ENCODE results near the gene ECI2.

Gene ECI2

DNA sequence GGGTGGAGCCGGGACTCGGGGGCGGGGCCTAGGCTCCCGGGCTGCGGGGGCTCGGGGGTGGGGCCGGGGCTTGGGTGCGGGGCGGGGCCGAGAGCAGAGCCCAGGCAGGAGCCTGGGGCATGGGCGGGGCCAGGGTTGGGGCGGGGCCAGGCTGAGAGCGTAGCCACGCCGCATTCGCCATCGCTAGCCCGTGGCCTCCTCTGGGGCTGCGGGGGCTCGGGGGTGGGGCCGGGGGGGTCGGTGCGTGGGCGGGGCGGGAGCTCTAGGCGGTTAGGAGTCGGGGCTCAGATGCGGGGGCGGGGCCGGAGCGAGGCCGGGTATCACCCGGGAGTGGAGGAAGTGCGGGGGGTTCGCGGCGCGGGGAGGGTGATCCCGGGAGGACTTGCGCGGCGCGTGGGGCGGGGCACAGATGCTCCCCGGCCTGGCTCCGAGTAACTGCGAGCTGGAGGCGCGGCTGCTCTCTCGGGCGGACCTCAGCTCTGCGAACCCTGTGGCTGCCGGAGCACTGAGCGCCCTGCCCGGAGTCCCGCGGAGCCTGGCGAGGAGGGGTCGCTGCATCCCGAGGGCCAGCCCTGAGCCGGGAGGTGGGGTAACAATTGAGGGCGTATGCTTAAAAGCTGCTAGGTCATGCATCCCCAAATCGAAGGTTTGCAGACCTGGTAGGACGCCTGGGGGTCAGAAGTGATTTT lies 434 bp upstream of the ECI2 start:
- Mint-ChIP-seq H3K4me3 (peak overlapping the region; percentile 82 to 88 (median 87)), H3K36me3 (ENCODE audit: low read depth) (peaks cover 22% of the 10 kb centered on the region), H3K27me3 (ENCODE audit: low read depth) (peaks cover 10% of the 10 kb centered on the region), H3K27ac (peak overlapping the region; percentile 76 to 84 (median 78)), H3K9me3 (peaks cover 5% of the 10 kb centered on the region), H3K4me1 (peaks cover 29% of the 10 kb centered on the region)
- TF ChIP-seq CTCF (IDR thresholded peaks at IDR 0.05; ENCODE audit: unreplicated experiment in 3 of 3) = no peak

GRCh38 chr6:4133941-4134838 lies 1.2 kb downstream of the ECI2 start:
- H3K27me3 Mint-ChIP-seq (ENCODE audit: low read depth) = peaks cover 4% of the 10 kb centered on the region
- H3K27ac Mint-ChIP-seq = peak overlapping the region; percentile 52 to 86 (median 74)
- H3K36me3 Mint-ChIP-seq (ENCODE audit: low read depth) = peaks cover 37% of the 10 kb centered on the region
- TF ChIP-seq CTCF (IDR thresholded peaks at IDR 0.05; ENCODE audit: unreplicated experiment in 3 of 3) = no peak
- H3K9me3 Mint-ChIP-seq = peaks cover 5% of the 10 kb centered on the region
- H3K4me1 Mint-ChIP-seq = peaks cover 29% of the 10 kb centered on the region
- peak overlapping the region; percentile 88 to 94 (median 92) for H3K4me3 Mint-ChIP-seq

DNA sequence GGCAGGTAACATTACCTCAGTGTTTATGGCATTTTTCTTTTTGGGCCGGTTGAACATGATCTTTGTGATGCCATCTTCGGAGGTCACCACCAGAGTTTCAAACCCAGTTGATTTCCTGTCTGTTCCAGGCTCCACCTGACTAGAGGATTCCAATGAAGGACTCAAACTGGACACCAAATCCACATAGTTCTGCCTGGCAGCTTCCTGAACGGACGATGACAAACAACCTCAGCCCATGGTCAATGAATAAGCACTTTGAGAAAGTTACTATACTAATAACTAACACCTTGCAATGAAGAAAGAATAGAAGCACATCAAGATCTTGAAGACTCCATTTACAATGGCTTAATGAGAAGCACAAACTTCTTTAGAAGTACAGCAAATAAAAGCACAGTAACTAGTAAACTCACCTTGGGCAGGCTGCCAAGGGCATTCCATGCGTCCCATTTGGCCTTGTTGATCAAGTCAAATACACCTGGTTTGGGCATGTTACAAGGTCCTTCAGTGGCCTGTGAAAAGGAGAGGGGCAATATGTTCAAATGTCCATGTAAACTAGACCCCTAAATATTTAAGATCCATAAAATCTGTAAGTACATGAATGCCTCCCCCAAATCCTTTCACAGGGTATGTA lies 4.9 kb downstream of the ECI2 start:
- H3K4me3 Mint-ChIP-seq = no peak overlapping the region
- peaks cover 5% of the 10 kb centered on the region for H3K9me3 Mint-ChIP-seq
- peaks cover 71% of the 10 kb centered on the region for H3K36me3 Mint-ChIP-seq (ENCODE audit: low read depth)
- H3K27me3 Mint-ChIP-seq (ENCODE audit: low read depth) = no peaks in the 10 kb centered on the region
- peaks cover 15% of the 10 kb centered on the region for H3K4me1 Mint-ChIP-seq
- no peak overlapping the region for H3K27ac Mint-ChIP-seq
- TF ChIP-seq CTCF (IDR thresholded peaks at IDR 0.05; ENCODE audit: unreplicated experiment in 3 of 3) = no peak

DNA sequence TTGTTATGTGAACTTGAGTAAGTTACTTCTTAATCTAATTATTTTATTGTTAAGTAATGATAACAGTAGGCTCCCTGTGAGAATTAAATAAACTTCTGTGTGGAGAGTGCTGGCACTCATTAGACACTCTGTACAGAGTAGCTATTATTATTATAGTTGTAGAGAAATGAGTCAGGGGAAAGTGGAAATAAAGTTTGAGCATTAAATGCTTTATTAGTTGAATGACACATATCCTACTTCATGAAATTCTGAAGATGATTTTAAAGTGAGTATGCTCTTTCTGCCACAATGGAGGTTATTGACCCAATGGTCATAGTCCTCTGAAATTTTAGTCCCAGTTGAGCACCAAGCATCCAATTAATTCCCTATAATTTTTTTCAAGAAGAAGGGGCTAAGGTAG lies 5.9 kb downstream of the ECI2 start:
- peaks cover 5% of the 10 kb centered on the region for H3K9me3 Mint-ChIP-seq
- H3K4me3 Mint-ChIP-seq = no peak overlapping the region
- no peak for TF ChIP-seq CTCF (IDR thresholded peaks at IDR 0.05; ENCODE audit: unreplicated experiment in 3 of 3)
- peaks cover 80% of the 10 kb centered on the region for H3K36me3 Mint-ChIP-seq (ENCODE audit: low read depth)
- no peak overlapping the region for H3K27ac Mint-ChIP-seq
- no peaks in the 10 kb centered on the region for H3K27me3 Mint-ChIP-seq (ENCODE audit: low read depth)
- peaks cover 14% of the 10 kb centered on the region for H3K4me1 Mint-ChIP-seq

DNA sequence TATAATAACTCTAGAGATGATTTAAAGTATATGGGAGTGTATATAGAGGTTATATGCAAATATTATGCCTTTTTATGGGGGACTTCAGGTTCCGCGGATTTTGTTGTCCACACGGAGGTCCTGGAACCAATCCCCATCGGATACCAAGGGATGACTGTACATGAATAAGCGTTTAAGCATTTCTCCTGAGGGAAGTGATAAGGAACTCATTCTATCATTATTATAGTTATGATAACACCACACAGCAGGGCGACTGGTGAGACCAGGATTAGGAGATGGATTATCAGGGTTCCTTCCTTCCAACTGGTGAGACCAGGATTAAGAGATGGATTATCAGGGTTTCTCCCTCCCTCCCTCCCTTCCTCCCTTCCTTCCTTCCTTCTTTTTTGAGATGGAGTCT lies 6.6 kb downstream of the ECI2 start:
- Mint-ChIP-seq H3K27ac (no peak overlapping the region), H3K36me3 (ENCODE audit: low read depth) (peaks cover 82% of the 10 kb centered on the region), H3K9me3 (peaks cover 5% of the 10 kb centered on the region), H3K27me3 (ENCODE audit: low read depth) (no peaks in the 10 kb centered on the region), H3K4me1 (peaks cover 7% of the 10 kb centered on the region), H3K4me3 (no peak overlapping the region)
- TF ChIP-seq CTCF (IDR thresholded peaks at IDR 0.05; ENCODE audit: unreplicated experiment in 3 of 3) = no peak

Data from nephron (organoid).